GM19193 (cell line): ENCODE measurements around the gene BOLA2.
"Not testable (repeated sequence)": the region's sequence is repeated elsewhere in the genome, so short reads cannot be mapped to it uniquely, and the experiment has no call there.

ENCODE experiments used
- POLR2A ChIP-seq: IDR thresholded peaks from 4 replicates; pipeline ENCODE4 v1.6.1; 2011; ENCODE audit not compliant: insufficient read depth, insufficient read length; ENCODE audit errors: extremely low read depth

Gene BOLA2

GRCh38 chr16:29454269-29454668 lies at the start of gene BOLA2, which contains the start of gene SLX1B:
Gene BOLA2, minus strand, starts transcription at chr16:29454351. Its CDS starts 98 bp downstream, at chr16:29454253.
Gene SLX1B, plus strand, starts transcription at chr16:29454533.
- not testable (repeated sequence) for TF ChIP-seq POLR2A

GRCh38 chr16:29459706-29460646 lies 5.8 kb upstream of the BOLA2 start, which contains the start of gene SULT1A4:
Gene SULT1A4, plus strand, starts transcription at chr16:29459913. Its CDS starts 1,473 bp downstream, at chr16:29461386.
- not testable (repeated sequence) for TF ChIP-seq POLR2A
